Prostate gland (tissue), 2 donors: ENCODE data around the gene ZNF74.

Source experiments
- CTCF ChIP-seq, 4 experiments: fragments of 200-600 bp in 2 of 4; fragments of 450-650 bp in 2 of 4; sonication (generic) in 2 of 4; IDR thresholded peaks; 1 replicate in 3 of 4; 2 replicates in 1 of 4; pipeline ENCODE4 v1.5.1; 2016 to 2019; ENCODE audit warnings: antibody characterized with exemption in 4 of 4, mild to moderate bottlenecking in 2 of 4, moderate library complexity in 2 of 4
- POLR2A ChIP-seq: fragments of 450-650 bp; IDR thresholded peaks from one replicate; pipeline ENCODE4 v1.6.1; 2016; ENCODE audit warnings: antibody characterized with exemption, mild to moderate bottlenecking
- POLR2AphosphoS5 ChIP-seq: sonication (generic); formaldehyde crosslinking; IDR thresholded peaks from one replicate; pipeline ENCODE4 v1.6.1; 2017; ENCODE audit warnings: antibody characterized with exemption

- TF ChIP-seq CTCF (IDR thresholded peaks at IDR 0.05) (peak in 2 of 4 experiments; percentile 44 to 48), POLR2AphosphoS5 (no peak), POLR2A (no peak)
Measured at GRCh38 chr22:20430720-20431510, 37.0 kb downstream of the ZNF74 start.
